Neutrophil (primary cell): ENCODE data around the gene EEPD1.

Experiments used
- H3K27ac ChIP-seq: fragments of 200-600 bp; sonication (generic); 2 replicates; pipeline ENCODE4 v1.5.1; 2016; ENCODE audit warnings: mild to moderate bottlenecking, moderate library complexity
- H3K27me3 ChIP-seq: fragments of 200-600 bp; sonication (generic); 2 replicates; pipeline ENCODE4 v1.6.0; 2016; ENCODE audit warnings: mild to moderate bottlenecking
- H3K36me3 ChIP-seq: fragments of 200-600 bp; sonication (generic); 2 replicates; pipeline ENCODE4 v1.5.1; 2017
- H3K4me1 ChIP-seq, 2 experiments: fragments of 200-600 bp in 1 of 2; sonication (generic) in 1 of 2; 1 replicate in 1 of 2; 2 replicates in 1 of 2; pipeline versions ENCODE4 v1.5.1 to v1.6.1; 2013 to 2016; ENCODE audit warnings: low read depth in 1 of 2, low read length in 1 of 2, mild to moderate bottlenecking in 1 of 2, moderate library complexity in 1 of 2; ENCODE audit not compliant: control insufficient read depth in 1 of 2, insufficient read depth in 1 of 2
- H3K4me3 ChIP-seq, 2 experiments: fragments of 200-600 bp in 1 of 2; sonication (generic) in 1 of 2; 1 replicate in 1 of 2; 2 replicates in 1 of 2; pipeline ENCODE4 v1.5.1; 2013 to 2016; ENCODE audit warnings: low read depth in 1 of 2, low read length in 1 of 2, mild to moderate bottlenecking in 1 of 2, moderate library complexity in 1 of 2
- H3K9me3 ChIP-seq: fragments of 200-600 bp; sonication (generic); 2 replicates; pipeline ENCODE4 v1.5.1; 2016
- CTCF ChIP-seq: fragments of 200-600 bp; sonication (generic); IDR thresholded peaks from 2 replicates; pipeline ENCODE4 v1.5.1; 2016; ENCODE audit warnings: antibody characterized with exemption

EEPD1 gene

DNA sequence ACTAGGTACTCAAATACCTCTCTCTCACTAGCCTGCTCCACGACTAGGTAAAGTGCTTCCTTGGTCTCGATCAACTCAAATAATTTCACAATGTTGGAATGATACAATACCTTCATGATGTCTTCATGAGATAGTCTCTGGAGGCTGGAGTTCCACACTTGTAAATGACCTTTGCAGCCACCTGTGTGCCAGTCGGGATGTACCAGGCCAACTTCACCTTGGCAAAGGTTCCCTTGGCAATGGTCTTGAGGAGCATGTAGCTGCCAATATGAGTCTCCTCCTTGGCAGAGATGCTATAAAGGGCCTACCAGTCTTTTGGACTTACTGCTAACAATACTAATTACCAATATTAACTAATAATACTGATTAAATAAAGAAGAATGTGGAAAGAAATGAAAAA lies 42.5 kb upstream of the EEPD1 start:
- no peak for TF ChIP-seq CTCF
- Histone ChIP-seq H3K27me3 (no peaks in the 10 kb centered on the region), H3K4me3 (no peak overlapping the region), H3K27ac (no peak overlapping the region), H3K4me1 (peaks cover 8 to 10% of the 10 kb centered on the region in 2 experiments), H3K9me3 (no peaks in the 10 kb centered on the region), H3K36me3 (no peaks in the 10 kb centered on the region)

DNA sequence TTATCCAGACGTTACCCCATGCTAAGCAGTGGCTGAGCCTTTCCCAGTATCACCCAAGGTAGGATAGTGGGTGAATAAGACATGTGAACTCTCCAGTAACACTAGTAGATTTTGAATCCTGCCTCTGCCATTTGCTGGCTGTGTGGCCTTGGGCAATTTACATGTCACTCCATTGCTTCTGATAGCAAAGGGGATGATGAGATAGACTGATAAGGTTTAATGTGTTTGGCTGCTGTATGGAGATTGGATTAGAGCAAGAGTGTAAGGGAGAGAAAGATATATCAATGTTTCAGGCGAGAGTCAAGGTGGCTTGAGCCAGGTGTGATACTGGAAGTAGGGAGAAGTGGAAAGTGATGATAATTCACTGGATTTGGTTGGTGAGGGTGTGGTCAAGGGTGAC lies 40.1 kb upstream of the EEPD1 start:
- peaks cover 1 to 9% of the 10 kb centered on the region in 2 experiments for H3K4me1 ChIP-seq
- no peak for TF ChIP-seq CTCF
- H3K4me3 ChIP-seq = no peak overlapping the region
- no peaks in the 10 kb centered on the region for H3K27me3 ChIP-seq
- H3K27ac ChIP-seq = no peak overlapping the region
- no peaks in the 10 kb centered on the region for H3K9me3 ChIP-seq
- H3K36me3 ChIP-seq = no peaks in the 10 kb centered on the region

DNA sequence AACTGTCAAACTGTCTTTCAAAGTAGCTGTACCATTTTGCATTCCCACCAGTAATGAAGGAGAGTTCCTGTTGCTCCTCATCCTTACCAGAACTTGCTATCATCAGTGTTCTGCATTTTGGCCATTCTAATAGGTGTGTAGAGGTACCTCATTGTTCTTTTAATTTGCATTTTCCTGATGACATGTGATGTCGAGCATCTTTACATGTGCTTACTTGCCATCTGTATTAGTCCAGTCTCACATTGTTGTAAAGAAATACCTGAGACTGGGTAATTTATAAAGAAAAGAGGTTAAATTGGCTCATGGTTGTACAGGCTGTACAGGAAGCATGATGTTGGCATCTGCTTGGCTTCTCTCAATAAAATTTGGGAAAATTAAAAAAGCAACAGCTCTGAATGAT lies 38.7 kb upstream of the EEPD1 start:
- Histone ChIP-seq H3K27me3 (no peaks in the 10 kb centered on the region), H3K36me3 (no peaks in the 10 kb centered on the region), H3K27ac (no peak overlapping the region), H3K9me3 (no peaks in the 10 kb centered on the region), H3K4me3 (no peak overlapping the region), H3K4me1 (peaks cover 15 to 23% of the 10 kb centered on the region in 2 experiments)
- TF ChIP-seq CTCF = no peak

DNA sequence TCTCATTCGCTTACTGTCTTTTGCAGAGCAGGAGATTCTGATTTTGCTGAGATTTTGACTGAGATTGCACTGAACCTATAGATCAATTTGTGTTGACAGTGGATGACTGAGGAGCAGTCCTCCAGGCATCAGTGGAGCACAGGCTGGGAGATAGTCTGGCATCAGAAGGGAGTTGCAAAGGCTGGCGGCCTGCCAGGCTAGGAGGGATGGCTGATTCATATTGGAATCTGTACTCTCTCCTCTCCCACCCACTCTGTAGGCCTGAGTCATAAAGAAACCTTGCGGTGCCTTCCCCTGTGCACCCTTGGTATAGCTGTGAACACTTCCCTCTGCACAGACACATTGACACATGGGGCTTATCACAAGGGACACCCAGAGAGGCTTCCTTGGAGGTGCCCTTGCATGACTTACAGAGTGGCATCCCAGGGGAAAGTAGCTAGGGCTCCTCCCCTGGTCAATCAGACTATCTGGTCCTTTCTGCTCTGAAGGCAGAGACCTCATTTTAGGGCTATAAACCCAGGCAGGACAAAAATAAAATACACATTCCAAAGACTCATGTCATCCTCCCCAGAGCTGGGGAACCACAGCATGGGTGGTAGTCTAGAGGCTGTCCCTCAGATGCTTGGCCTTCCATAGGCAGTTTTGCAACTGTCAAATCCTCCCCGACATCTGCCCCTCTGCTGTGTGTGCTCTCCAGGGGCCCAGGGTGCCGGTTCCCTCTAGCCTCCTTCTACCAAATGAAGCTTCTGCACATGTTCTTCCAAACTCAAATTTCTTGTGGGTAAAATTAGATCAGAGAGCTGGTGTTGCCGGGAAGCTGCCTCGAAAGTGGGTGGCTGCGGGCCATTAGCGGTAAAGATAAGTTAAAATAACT lies 37.4 kb upstream of the EEPD1 start:
- Histone ChIP-seq H3K36me3 (no peaks in the 10 kb centered on the region), H3K9me3 (no peaks in the 10 kb centered on the region), H3K4me3 (no peak overlapping the region), H3K27ac (no peak overlapping the region), H3K4me1 (peaks cover 28 to 37% of the 10 kb centered on the region in 2 experiments), H3K27me3 (no peaks in the 10 kb centered on the region)
- no peak for TF ChIP-seq CTCF

DNA sequence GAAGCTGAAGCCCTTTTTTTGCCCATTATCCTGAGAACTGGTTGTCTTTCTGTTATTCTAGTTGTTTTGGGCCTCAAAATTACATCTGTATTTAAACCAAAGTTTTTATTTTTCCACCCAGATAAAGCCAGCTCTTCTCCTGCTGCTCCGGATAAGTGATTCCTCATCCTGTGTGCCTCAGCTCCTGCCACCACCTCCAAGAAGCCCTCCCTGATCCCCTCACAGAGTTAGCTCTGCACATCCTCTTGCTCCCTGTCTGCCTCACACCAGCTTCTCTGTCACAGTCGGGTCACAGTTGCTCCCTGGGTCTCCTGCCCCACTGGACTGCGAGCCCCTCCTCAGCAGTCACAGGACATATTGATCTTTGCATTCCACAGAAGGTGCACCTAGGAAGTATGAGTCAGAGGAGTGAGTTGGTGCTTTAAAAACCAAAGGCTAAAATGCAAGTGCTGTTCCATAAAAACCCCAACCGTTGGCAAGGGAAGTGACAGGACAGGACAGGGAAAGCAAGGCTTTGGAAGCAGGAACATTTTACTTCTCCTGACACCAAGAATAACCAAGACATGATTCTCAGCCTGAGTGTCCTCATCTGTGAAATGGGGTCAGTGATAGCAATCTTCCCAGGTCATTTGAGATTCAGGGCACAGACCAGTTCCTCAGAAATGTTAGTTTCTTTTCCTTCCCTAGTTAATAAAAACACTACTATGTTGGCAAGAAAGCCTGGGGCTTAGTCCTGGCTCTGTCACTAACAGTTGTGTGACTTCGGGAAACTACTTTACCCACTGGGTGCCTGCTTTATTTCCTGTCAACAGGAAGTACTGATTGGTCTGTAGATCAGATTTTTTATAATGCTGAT lies 36.5 kb upstream of the EEPD1 start:
- Histone ChIP-seq H3K4me1 (peaks cover 36 to 45% of the 10 kb centered on the region in 2 experiments), H3K36me3 (no peaks in the 10 kb centered on the region), H3K4me3 (no peak overlapping the region), H3K27ac (no peak overlapping the region), H3K9me3 (no peaks in the 10 kb centered on the region), H3K27me3 (no peaks in the 10 kb centered on the region)
- TF ChIP-seq CTCF = no peak
